ENCODE measurements around the gene ZFYVE9. TPM values are rescaled to one million over a fixed set of nuclear protein-coding genes. Genes with fewer than 3 reads are reported as not detected.
"Not testable (repeated sequence)": the region's sequence is repeated elsewhere in the genome, so short reads cannot be mapped to it uniquely, and the experiment has no call there.

Gene ZFYVE9
- total and polyA plus RNA-seq, 2 of the 13 experiments (the other 11 are each of a cell fraction or from before 2014, with no cell fraction given), result 9.2 to 19.8 TPM

DNA sequence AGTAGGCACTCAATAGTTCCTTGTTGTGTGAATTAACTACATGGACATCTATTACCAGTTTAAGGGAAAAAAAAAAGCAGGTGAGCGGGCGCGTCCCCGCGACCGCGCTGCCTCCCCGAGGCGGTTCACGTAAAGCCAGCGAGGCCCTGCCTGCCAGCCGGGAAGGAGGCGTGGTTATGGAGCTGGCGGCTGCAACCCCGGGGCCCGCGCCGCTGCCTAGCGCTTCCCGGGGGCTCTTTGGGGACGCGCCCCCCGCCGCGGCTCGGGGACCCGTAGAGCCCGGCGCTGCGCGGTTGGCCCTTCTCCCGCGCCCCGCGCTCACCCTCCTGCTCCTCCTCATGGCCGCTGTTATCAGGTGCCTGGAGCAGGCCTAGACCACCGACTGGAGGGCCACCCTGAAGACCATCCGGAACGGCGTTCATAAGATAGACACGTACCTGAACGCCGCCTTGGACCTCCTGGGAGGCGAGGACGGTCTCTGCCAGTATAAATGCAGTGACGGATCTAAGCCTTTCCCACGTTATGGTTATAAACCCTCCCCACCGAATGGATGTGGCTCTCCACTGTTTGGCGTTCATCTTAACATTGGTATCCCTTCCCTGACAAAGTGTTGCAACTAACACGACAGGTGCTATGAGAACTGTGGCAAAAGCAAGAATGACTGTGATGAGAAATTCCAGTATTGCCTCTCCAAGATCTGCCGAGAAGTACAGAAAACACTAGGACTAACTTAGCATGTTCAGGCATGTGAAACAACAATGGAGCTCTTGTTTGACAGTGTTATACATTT lies 226.7 kb downstream of the ZFYVE9 start (continued):
- TF ChIP-seq, protein P1, sequence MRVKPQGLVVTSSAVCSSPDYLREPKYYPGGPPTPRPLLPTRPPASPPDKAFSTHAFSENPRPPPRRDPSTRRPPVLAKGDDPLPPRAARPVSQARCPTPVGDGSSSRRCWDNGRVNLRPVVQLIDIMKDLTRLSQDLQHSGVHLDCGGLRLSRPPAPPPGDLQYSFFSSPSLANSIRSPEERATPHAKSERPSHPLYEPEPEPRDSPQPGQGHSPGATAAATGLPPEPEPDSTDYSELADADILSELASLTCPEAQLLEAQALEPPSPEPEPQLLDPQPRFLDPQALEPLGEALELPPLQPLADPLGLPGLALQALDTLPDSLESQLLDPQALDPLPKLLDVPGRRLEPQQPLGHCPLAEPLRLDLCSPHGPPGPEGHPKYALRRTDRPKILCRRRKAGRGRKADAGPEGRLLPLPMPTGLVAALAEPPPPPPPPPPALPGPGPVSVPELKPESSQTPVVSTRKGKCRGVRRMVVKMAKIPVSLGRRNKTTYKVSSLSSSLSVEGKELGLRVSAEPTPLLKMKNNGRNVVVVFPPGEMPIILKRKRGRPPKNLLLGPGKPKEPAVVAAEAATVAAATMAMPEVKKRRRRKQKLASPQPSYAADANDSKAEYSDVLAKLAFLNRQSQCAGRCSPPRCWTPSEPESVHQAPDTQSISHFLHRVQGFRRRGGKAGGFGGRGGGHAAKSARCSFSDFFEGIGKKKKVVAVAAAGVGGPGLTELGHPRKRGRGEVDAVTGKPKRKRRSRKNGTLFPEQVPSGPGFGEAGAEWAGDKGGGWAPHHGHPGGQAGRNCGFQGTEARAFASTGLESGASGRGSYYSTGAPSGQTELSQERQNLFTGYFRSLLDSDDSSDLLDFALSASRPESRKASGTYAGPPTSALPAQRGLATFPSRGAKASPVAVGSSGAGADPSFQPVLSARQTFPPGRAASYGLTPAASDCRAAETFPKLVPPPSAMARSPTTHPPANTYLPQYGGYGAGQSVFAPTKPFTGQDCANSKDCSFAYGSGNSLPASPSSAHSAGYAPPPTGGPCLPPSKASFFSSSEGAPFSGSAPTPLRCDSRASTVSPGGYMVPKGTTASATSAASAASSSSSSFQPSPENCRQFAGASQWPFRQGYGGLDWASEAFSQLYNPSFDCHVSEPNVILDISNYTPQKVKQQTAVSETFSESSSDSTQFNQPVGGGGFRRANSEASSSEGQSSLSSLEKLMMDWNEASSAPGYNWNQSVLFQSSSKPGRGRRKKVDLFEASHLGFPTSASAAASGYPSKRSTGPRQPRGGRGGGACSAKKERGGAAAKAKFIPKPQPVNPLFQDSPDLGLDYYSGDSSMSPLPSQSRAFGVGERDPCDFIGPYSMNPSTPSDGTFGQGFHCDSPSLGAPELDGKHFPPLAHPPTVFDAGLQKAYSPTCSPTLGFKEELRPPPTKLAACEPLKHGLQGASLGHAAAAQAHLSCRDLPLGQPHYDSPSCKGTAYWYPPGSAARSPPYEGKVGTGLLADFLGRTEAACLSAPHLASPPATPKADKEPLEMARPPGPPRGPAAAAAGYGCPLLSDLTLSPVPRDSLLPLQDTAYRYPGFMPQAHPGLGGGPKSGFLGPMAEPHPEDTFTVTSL (CRISPR knock-in tag; IDR thresholded peaks at IDR 0.05; ENCODE audit: borderline replicate concordance), result no peak
- TF ChIP-seq ZNF619 (CRISPR knock-in tag; IDR thresholded peaks at IDR 0.05), result 0 out of 2 replicates have a peak, but pooled peaks have one; percentile 64
- no peak for TF ChIP-seq ETV5 (CRISPR knock-in tag; IDR thresholded peaks at IDR 0.05; ENCODE audit: borderline replicate concordance)
- TF ChIP-seq ZNF766 (CRISPR knock-in tag; IDR thresholded peaks at IDR 0.05; ENCODE audit: borderline replicate concordance), result no peak
- TF ChIP-seq, protein P2, sequence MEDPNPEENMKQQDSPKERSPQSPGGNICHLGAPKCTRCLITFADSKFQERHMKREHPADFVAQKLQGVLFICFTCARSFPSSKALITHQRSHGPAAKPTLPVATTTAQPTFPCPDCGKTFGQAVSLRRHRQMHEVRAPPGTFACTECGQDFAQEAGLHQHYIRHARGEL (CRISPR knock-in tag; IDR thresholded peaks at IDR 0.05), result no peak
- TF ChIP-seq KDM5B (CRISPR knock-in tag; IDR thresholded peaks at IDR 0.05; ENCODE audit: borderline replicate concordance), result peak; percentile 48; the same call in 1 of the 2 replicates
- no peak for TF ChIP-seq ZNF746 (CRISPR knock-in tag; IDR thresholded peaks at IDR 0.05)
- TF ChIP-seq ZNF790 (CRISPR knock-in tag; IDR thresholded peaks at IDR 0.05; ENCODE audit: borderline replicate concordance), result no peak
- no peak for TF ChIP-seq ZNF468 (CRISPR knock-in tag; IDR thresholded peaks at IDR 0.05)
- TF ChIP-seq ZNF256 (CRISPR knock-in tag; conservative IDR thresholded peaks at IDR 0.05), result no peak
- no peak for TF ChIP-seq CBX1 (IDR thresholded peaks at IDR 0.05; ENCODE audit: low read depth)
- no peak for TF ChIP-seq ZNF546 (CRISPR knock-in tag; conservative IDR thresholded peaks at IDR 0.05)
- TF ChIP-seq ARNT2 (CRISPR knock-in tag; IDR thresholded peaks at IDR 0.05; ENCODE audit: low read depth), result no peak
- 0 out of 2 replicates have a peak, but pooled peaks have one; percentile 18 for TF ChIP-seq SP5 (CRISPR knock-in tag; IDR thresholded peaks at IDR 0.05; ENCODE audit: borderline replicate concordance, low read depth)
- TF ChIP-seq KMT2B (CRISPR knock-in tag; IDR thresholded peaks at IDR 0.05), result no peak; the same call in 1 of the 2 replicates

DNA sequence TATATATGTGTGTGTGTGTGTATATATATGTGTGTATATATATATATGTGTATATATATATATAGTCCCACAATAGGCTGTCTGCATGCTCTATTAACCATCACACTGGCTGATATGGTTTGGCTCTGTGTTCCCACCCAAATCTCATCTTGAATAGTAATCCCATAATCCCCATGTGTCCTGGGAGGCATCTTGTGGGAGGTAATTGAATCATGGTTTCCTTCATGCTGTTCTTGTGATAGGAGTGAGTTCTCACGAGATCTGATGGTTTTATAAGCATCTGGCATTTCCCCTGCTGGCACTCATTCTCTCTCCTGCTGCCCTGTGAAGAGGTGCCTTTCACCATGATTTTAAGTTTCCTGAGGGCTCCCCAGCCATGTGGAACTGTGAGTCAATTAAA lies 228.0 kb downstream of the ZFYVE9 start:
- H3K4me3 ChIP-seq (replicated peaks in 1 of 3; ENCODE audit: insufficient read depth in 1 of 3, low read depth in 2 of 3, low read length in 3 of 3); H3K4me2 ChIP-seq (ENCODE audit: low read depth, low read length); intact Hi-C loops (cut with micrococcal nuclease; ENCODE audit: unreplicated experiment); H3K79me2 ChIP-seq (ENCODE audit: insufficient read depth, low read length); in situ Hi-C loops (cut with HindIII; ENCODE audit: extremely low pct_ligation_motif_present, low pct_unique_long_range_greater_than_20kb); POLR2A ChIA-PET; H3K9ac ChIP-seq (ENCODE audit: insufficient read depth, low read depth, low read length); H3K27me3 ChIP-seq (ENCODE audit: control insufficient read depth in 1 of 2, insufficient read depth in 2 of 2, low read length in 2 of 2); BruUV-seq (replicated peaks); H3K27ac ChIP-seq (ENCODE audit: extremely low read length, insufficient read depth, low read length); CTCF ChIA-PET (ENCODE audit: low intra/inter-chr PET ratio, low total read pairs); ATAC-seq; FAIRE-seq; H3K9me3 ChIP-seq (ENCODE audit: low read length); H2AFZ ChIP-seq (ENCODE audit: low read length); DNase-seq (ENCODE audit: low spot score); H4K20me1 ChIP-seq (ENCODE audit: insufficient read depth, low read length): not testable (repeated sequence)
- 100% methylated on average over 1 of the region's 1 CpG for WGBS (ENCODE audit: low lambda C conversion rate)
- peaks cover 29% of the 10 kb centered on the region for H3K4me1 ChIP-seq (ENCODE audit: insufficient read depth, low read length)
- H3K36me3 ChIP-seq (replicated peaks in 1 of 2; ENCODE audit: control insufficient read depth in 1 of 2, insufficient read depth in 2 of 2, low read length in 2 of 2), result peaks cover 0 to 22% of the 10 kb centered on the region in 2 experiments; a peak in 3 of 5 replicates

Data from HepG2 (cell line).